Prostate gland (tissue), 2 donors: ENCODE data around the gene RPN2. TPM values are rescaled to one million over a fixed set of nuclear protein-coding genes. Genes with fewer than 3 reads are reported as not detected.

Experiments used
- DNase-seq: peaks from one replicate; pipeline ENCODE4 v3.0.0-alpha.2; 2019; ENCODE audit warnings: low spot score
- H3K27ac ChIP-seq, 2 donors: fragments of 200-600 bp; sonication (generic); 2 replicates each; pipeline ENCODE4 v1.5.1; 2017 to 2019
- H3K27me3 ChIP-seq: fragments of 200-600 bp; sonication (generic); replicated peaks from 2 replicates; pipeline ENCODE4 v1.5.1; 2019; ENCODE audit not compliant: insufficient read depth
- H3K36me3 ChIP-seq, 2 donors: fragments of 200-600 bp; sonication (generic); 1 replicate in 1 of 2; 2 replicates in 1 of 2; pipeline versions ENCODE4 v1.5.1 to v1.8.1; 2017 to 2019
- H3K4me1 ChIP-seq: fragments of 200-600 bp; sonication (generic); replicated peaks from 2 replicates; pipeline ENCODE4 v1.5.1; 2019
- H3K4me3 ChIP-seq, 2 donors: fragments of 200-600 bp; sonication (generic); 2 replicates each; pipeline ENCODE4 v1.5.1; 2017 to 2019
- H3K9me3 ChIP-seq: fragments of 200-600 bp; sonication (generic); 2 replicates; pipeline ENCODE4 v1.5.1; 2017
- CTCF ChIP-seq, 4 experiments: fragments of 200-600 bp in 2 of 4; fragments of 450-650 bp in 2 of 4; sonication (generic) in 2 of 4; IDR thresholded peaks; 1 replicate in 3 of 4; 2 replicates in 1 of 4; pipeline ENCODE4 v1.5.1; 2016 to 2019; ENCODE audit warnings: antibody characterized with exemption in 4 of 4, mild to moderate bottlenecking in 2 of 4, moderate library complexity in 2 of 4
- POLR2A ChIP-seq: fragments of 450-650 bp; IDR thresholded peaks from one replicate; pipeline ENCODE4 v1.6.1; 2016; ENCODE audit warnings: antibody characterized with exemption, mild to moderate bottlenecking
- POLR2AphosphoS5 ChIP-seq: sonication (generic); formaldehyde crosslinking; IDR thresholded peaks from one replicate; pipeline ENCODE4 v1.6.1; 2017; ENCODE audit warnings: antibody characterized with exemption
- WGBS: methylation state at CpG from one replicate; pipeline ENCODE4 v1.1.5; 2018; 5-methylcytosine and 5-hydroxymethylcytosine counted together
- intact Hi-C: fragments of 100-400 bp; cut with DNase I; formaldehyde crosslinking; loops from one replicate; pipeline ENCODE4 v1.14.2; 2022
- total RNA-seq, 2 donors: library from RNA; depleted of rRNA; stranded (reverse); fragments of >200 nt; gene quantifications; one replicate each; pipeline ENCODE4 v1.1.0, GENCODE V29; 2016

Gene RPN2
- total RNA-seq, 2 donors from 2014 or later = 246 to 267 TPM

DNA sequence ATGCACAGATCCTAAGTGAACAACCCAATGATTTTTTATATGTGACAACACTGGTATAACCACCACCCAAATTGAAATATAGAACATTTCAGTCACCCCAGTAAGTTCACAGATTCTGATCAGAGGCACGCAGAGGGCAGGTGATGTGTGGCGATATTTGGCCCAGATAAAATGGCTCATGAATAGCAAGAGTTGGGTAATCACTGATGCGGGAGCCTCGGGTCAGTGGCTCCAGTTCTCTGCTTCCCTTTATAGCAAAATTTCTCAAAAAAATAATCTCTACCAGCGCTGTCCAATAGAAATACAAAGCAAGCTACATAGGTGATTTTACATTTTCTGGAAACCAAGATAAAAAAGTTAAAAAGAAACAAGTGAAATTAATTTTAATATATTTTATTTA lies 67.6 kb downstream of the RPN2 start:
- DNase-seq = no peak
- Histone ChIP-seq H3K9me3 (no peaks in the 10 kb centered on the region), H3K27ac (no peak overlapping the region), H3K36me3 (no peaks in the 10 kb centered on the region), H3K4me1 (no peaks in the 10 kb centered on the region), H3K4me3 (no peak overlapping the region), H3K27me3 (no peaks in the 10 kb centered on the region)
- TF ChIP-seq CTCF (IDR thresholded peaks at IDR 0.05) (no peak), POLR2A (no peak), POLR2AphosphoS5 (no peak)
- intact Hi-C loops = no loop called here
- whole genome bisulfite sequencing = 96% methylated on average over 5 of the region's 5 CpGs

DNA sequence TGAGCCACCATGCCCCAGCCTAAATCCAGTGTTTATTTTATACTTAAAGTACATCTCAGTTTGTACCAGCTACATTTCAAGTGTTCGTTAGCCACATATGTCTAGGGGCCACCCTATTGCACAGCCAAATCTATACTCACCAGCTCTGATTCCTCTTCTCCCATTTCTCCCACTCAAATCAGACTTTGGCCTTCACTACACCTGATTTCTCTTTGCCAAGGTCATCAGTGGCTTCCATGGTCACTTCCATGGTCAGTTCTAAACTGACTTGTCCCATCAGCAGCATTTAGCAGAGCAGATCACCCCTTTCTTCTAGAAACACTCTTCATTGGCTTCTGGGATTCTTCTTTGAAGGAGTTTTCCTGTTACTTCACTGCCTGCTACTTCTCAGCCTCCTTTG lies 68.4 kb downstream of the RPN2 start:
- Histone ChIP-seq H3K4me1 (no peaks in the 10 kb centered on the region), H3K27me3 (no peaks in the 10 kb centered on the region), H3K4me3 (no peak overlapping the region), H3K27ac (no peak overlapping the region), H3K36me3 (no peaks in the 10 kb centered on the region), H3K9me3 (no peaks in the 10 kb centered on the region)
- no peak for TF ChIP-seq POLR2AphosphoS5
- TF ChIP-seq POLR2A = no peak
- no peak for TF ChIP-seq CTCF (IDR thresholded peaks at IDR 0.05)
- 100% methylated on average over 1 of the region's 1 CpG for WGBS
- intact Hi-C loops = no loop called here
- no peak for DNase-seq

DNA sequence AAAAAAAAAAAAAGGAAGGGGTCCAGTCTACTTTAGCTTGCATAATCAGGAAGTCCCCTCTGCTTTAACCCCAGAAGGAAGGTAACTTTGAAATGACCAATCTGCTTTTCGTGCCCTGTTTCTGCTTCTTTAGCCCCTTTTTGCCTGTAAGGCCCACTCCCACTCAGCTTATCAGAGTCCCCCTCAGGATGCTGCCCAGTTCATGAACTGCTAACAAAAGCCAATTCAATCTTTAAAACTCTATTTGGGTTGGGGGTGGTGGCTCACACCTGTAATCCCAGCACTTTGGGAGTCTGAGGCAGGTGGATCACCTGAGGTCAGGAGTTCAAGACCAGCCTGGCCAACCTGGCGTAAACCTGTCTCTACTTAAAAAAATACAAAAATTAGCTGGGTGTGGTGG lies 70.2 kb downstream of the RPN2 start:
- intact Hi-C loops = no loop called here
- DNase-seq = no peak
- no peaks in the 10 kb centered on the region for H3K36me3 ChIP-seq
- no peaks in the 10 kb centered on the region for H3K4me1 ChIP-seq
- TF ChIP-seq CTCF (IDR thresholded peaks at IDR 0.05) (no peak), POLR2A (no peak), POLR2AphosphoS5 (no peak)
- WGBS = 98% methylated on average over 2 of the region's 2 CpGs
- no peaks in the 10 kb centered on the region for H3K9me3 ChIP-seq
- no peak overlapping the region for H3K27ac ChIP-seq
- no peak overlapping the region for H3K4me3 ChIP-seq
- H3K27me3 ChIP-seq = no peaks in the 10 kb centered on the region

DNA sequence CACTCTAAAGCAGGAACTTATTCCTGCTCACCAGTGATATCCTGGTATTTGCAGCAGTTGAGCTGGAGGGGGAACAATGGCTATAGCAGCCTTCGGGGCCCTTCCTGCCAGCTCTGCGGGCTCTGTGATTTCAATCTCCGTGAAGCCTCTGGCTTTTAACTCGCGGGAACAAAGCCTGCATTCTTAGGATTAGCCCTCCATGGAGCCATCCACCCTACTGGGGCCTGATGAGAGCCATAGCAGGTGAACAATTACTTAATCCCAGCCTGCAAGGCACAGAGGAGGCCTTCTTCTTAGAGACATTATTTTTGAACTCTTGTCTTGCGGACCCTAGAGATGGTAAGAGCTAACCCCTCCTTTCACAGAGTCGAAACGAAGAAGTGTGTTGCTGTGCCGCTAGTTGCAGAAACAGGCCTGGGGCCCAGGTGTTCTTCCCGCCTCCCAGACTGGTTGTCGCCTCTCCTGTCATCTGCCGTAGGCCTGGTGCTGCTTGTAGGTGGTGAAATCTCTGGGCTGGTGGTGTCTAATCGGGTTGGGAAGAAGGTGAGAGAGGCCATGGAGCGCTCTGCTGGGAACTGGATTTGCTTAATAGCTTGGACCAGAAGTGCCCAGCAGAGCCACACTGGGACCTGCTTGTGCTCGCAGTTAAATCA lies 72.8 kb downstream of the RPN2 start:
- no peak for DNase-seq
- no peak overlapping the region for H3K4me3 ChIP-seq
- intact Hi-C loops = no loop called here
- H3K27ac ChIP-seq = no peak overlapping the region
- no peaks in the 10 kb centered on the region for H3K36me3 ChIP-seq
- TF ChIP-seq CTCF (IDR thresholded peaks at IDR 0.05) = no peak
- TF ChIP-seq POLR2A = no peak
- no peak for TF ChIP-seq POLR2AphosphoS5
- 65% methylated on average over 15 of the region's 15 CpGs for WGBS
- H3K27me3 ChIP-seq = no peaks in the 10 kb centered on the region
- no peaks in the 10 kb centered on the region for H3K4me1 ChIP-seq
- H3K9me3 ChIP-seq = no peaks in the 10 kb centered on the region

GRCh38 chr20:37253087-37253486 lies 74.0 kb downstream of the RPN2 start:
- 66% methylated on average over 12 of the region's 12 CpGs for WGBS
- no peaks in the 10 kb centered on the region for H3K27me3 ChIP-seq
- no peaks in the 10 kb centered on the region for H3K36me3 ChIP-seq
- H3K9me3 ChIP-seq = no peaks in the 10 kb centered on the region
- TF ChIP-seq POLR2A (no peak), CTCF (IDR thresholded peaks at IDR 0.05) (no peak), POLR2AphosphoS5 (no peak)
- intact Hi-C loops = no loop called here
- H3K4me3 ChIP-seq = no peak overlapping the region
- H3K27ac ChIP-seq = no peak overlapping the region
- DNase-seq = no peak
- H3K4me1 ChIP-seq = no peaks in the 10 kb centered on the region
